Right atrium auricular region (tissue), 2 donors: Measurements from ENCODE around the gene WDR18. TPM values are rescaled to one million over a fixed set of nuclear protein-coding genes. Genes with fewer than 3 reads are reported as not detected.

Experiments
- DNase-seq: peaks from one replicate; pipeline ENCODE4 v3.0.0-alpha.2; 2019; ENCODE audit warnings: low spot score
- H3K27ac ChIP-seq, 2 donors: fragments of 200-600 bp; sonication (generic); 1 replicate in 1 of 2; 2 replicates in 1 of 2; pipeline ENCODE4 v1.5.1; 2016 to 2019
- H3K27me3 ChIP-seq, 2 donors: fragments of 200-600 bp; sonication (generic); one replicate each; pipeline versions ENCODE4 v1.5.1 to v1.6.0; 2017 to 2019
- H3K36me3 ChIP-seq: fragments of 200-600 bp; sonication (generic); one replicate; pipeline ENCODE4 v1.5.1; 2016
- H3K4me1 ChIP-seq, 2 donors: fragments of 200-600 bp; sonication (generic); one replicate each; pipeline versions ENCODE4 v1.5.1 to v1.6.0; 2017 to 2019
- H3K4me3 ChIP-seq, 2 donors: fragments of 200-600 bp; sonication (generic); 1 replicate in 1 of 2; 2 replicates in 1 of 2; pipeline ENCODE4 v1.5.1; 2017 to 2019; ENCODE audit warnings: mild to moderate bottlenecking in 1 of 2, moderate library complexity in 1 of 2
- H3K9me3 ChIP-seq, 2 donors: fragments of 200-600 bp; sonication (generic); one replicate each; pipeline ENCODE4 v1.5.1; 2019
- total RNA-seq, 2 donors: library from RNA; depleted of rRNA; stranded (reverse); fragments of >200 nt; gene quantifications; one replicate each; pipeline ENCODE4 v1.1.0, GENCODE V29; 2016
- TF ChIP-seq, protein P1 (sequence below), 2 donors: fragments of 200-600 bp; sonication (generic); IDR thresholded peaks; one replicate each; pipeline ENCODE4 v1.5.1; 2019; ENCODE audit warnings: antibody characterized with exemption in 2 of 2

The WDR18 gene
- total RNA-seq, 2 donors from 2014 or later = 13.3 to 24.9 TPM

DNA sequence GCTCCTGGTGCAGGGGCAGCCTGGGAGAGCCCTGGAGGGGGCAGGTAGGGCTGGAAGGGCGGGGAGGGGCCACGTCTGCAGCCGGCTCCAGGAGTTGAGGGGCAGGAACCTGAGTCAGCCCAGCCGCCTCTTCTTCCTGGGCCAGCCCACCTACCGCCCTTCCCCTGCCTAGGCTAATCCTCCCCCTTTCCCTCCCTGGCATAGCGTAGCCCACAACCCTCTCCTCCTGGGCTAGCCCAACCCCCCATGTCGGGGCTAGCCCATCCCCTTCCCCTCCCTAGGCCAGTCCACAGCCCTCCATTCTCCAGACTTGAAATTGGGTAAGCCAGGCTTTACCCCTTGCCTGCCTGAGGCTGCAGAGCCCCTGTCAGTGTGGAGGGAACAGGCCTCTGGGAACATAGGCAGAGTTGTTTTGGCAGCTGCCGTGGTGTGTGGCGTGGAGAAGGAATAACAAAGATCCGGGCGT is 20.6 kb upstream of the WDR18 start:
- DNase-seq = no peak
- Histone ChIP-seq H3K9me3 (no peaks in the 10 kb centered on the region), H3K36me3 (peaks cover 16% of the 10 kb centered on the region), H3K27ac (no peak overlapping the region), H3K27me3 (no peaks in the 10 kb centered on the region), H3K4me3 (no peak overlapping the region), H3K4me1 (no peaks in the 10 kb centered on the region)
- TF ChIP-seq, protein P1, sequence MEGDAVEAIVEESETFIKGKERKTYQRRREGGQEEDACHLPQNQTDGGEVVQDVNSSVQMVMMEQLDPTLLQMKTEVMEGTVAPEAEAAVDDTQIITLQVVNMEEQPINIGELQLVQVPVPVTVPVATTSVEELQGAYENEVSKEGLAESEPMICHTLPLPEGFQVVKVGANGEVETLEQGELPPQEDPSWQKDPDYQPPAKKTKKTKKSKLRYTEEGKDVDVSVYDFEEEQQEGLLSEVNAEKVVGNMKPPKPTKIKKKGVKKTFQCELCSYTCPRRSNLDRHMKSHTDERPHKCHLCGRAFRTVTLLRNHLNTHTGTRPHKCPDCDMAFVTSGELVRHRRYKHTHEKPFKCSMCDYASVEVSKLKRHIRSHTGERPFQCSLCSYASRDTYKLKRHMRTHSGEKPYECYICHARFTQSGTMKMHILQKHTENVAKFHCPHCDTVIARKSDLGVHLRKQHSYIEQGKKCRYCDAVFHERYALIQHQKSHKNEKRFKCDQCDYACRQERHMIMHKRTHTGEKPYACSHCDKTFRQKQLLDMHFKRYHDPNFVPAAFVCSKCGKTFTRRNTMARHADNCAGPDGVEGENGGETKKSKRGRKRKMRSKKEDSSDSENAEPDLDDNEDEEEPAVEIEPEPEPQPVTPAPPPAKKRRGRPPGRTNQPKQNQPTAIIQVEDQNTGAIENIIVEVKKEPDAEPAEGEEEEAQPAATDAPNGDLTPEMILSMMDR (IDR thresholded peaks at IDR 0.05) = no peak

DNA sequence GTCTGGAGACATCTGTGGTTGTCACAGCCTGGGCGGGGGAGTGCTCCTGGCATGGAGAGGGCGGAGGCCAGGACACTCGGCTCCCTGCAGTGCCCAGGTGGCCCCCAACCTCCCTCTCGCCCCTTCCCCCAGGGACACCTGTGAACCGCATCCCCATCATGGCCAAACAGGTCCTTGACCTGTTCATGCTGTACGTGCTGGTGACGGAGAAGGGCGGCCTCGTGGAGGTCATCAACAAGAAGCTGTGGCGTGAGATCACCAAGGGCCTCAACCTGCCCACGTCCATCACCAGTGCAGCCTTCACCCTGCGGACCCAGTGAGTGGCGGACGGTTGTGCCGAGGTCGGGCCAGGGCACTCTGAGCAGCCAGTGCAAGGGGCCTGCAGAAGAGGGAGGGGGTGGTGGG is 20.0 kb upstream of the WDR18 start:
- TF ChIP-seq, protein P1 (IDR thresholded peaks at IDR 0.05) = no peak
- H3K27ac ChIP-seq = no peak overlapping the region
- H3K4me3 ChIP-seq = no peak overlapping the region
- H3K4me1 ChIP-seq = no peaks in the 10 kb centered on the region
- no peaks in the 10 kb centered on the region for H3K27me3 ChIP-seq
- no peaks in the 10 kb centered on the region for H3K9me3 ChIP-seq
- no peak for DNase-seq
- peaks cover 22% of the 10 kb centered on the region for H3K36me3 ChIP-seq

DNA sequence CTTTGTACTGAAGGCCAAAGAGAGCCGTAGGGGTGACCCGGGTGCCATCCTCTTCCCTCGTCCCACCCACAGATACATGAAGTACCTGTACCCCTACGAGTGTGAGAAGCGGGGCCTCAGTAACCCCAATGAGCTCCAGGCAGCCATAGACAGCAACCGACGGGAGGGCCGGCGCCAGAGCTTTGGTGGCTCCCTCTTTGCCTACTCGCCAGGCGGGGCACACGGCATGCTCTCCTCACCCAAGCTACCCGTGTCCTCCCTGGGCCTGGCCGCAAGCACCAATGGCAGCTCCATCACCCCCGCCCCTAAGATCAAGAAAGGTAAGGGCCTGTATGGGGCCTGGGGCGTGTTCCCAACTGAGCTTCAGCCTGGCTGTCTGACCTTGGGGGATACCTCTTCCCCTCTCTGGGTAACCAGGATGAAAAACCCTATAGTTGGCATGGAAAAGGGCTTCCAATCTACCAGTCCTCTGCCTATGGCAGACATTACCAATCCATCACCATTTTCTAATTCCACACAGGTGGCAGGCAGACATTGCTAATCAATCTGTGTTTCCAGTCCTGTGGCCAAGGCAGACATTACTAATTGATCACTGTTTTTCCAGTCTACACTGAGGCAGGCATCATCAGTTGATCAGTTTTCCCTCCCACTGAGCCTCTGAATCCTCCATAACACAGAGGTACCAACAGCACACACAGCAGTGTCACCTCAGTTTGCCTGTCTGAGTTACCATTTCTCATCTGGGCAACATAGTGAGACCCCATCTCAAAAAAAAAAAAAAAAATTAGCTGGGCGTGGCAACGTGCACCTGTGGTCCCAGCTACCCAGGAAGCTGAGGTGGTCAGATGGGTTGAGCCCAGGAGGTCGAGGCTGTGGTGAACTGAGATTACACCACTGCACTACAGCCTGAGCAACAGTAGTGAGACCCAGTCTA is 19.1 kb upstream of the WDR18 start:
- peaks cover 22% of the 10 kb centered on the region for H3K36me3 ChIP-seq
- no peaks in the 10 kb centered on the region for H3K9me3 ChIP-seq
- H3K27ac ChIP-seq = no peak overlapping the region
- no peaks in the 10 kb centered on the region for H3K27me3 ChIP-seq
- H3K4me3 ChIP-seq = no peak overlapping the region
- no peak for DNase-seq
- TF ChIP-seq, protein P1 (IDR thresholded peaks at IDR 0.05) = no peak
- H3K4me1 ChIP-seq = no peaks in the 10 kb centered on the region

DNA sequence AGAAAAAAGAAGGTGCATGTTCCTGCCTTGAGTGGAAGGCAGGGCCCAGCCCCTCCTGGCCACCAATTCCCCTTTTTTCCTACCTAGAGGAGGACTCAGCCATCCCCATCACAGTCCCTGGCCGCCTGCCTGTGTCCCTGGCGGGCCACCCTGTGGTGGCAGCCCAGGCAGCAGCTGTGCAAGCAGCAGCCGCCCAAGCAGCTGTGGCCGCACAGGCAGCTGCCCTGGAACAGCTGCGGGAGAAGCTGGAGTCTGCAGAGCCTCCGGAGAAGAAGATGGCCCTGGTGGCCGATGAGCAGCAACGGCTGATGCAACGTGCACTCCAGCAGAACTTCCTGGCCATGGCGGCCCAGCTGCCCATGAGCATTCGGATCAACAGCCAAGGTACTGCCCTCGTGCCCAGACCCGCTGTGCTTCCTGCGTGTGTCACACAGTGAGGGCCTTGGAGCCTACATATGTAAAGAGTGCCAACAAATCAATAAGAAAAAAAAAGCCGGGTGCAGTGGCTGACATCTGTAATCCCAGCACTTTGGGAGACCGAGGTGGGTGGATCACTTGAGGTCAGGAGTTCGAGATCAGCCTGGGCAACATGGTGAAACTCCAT is 17.6 kb upstream of the WDR18 start:
- H3K36me3 ChIP-seq = peaks cover 33% of the 10 kb centered on the region
- no peak for DNase-seq
- peaks cover 0 to 7% of the 10 kb centered on the region in 2 donors for H3K9me3 ChIP-seq
- TF ChIP-seq, protein P1 (IDR thresholded peaks at IDR 0.05) = no peak
- H3K4me1 ChIP-seq = no peaks in the 10 kb centered on the region
- no peak overlapping the region for H3K4me3 ChIP-seq
- H3K27me3 ChIP-seq = no peaks in the 10 kb centered on the region
- no peak overlapping the region for H3K27ac ChIP-seq

DNA sequence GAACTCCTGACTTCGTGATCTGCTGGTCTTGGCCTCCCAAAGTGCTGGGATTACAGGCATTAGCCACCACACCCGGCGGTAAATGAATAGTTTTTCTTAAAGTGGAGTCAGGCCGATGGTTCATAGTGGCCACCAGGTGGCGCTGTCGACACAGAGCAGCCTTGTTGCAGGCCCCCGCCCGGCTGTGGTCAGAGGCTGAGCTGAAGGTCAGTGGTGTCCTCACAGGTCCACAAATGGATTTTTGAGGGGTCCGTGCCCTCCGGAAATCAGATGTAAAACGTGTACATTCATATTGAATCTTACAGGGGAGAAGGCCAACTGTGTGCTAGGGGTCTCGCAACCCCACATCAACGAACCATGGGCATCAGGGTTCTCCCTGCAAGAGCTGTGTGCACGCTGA is 13.4 kb upstream of the WDR18 start:
- Histone ChIP-seq H3K4me1 (no peaks in the 10 kb centered on the region), H3K36me3 (peaks cover 36% of the 10 kb centered on the region), H3K4me3 (no peak overlapping the region), H3K27me3 (no peaks in the 10 kb centered on the region), H3K27ac (no peak overlapping the region), H3K9me3 (peaks cover 0 to 7% of the 10 kb centered on the region in 2 donors)
- no peak for DNase-seq
- TF ChIP-seq, protein P1 (IDR thresholded peaks at IDR 0.05) = peak; percentile 12 to 53
